Thyroid gland (tissue), 4 donors: ENCODE data around the gene PACRGL. TPM values are rescaled to one million over a fixed set of nuclear protein-coding genes. Genes with fewer than 3 reads are reported as not detected.

Experiments
- DNase-seq, 2 donors: peaks; one replicate each; pipeline ENCODE4 v3.0.0-alpha.2; 2019
- H3K27ac ChIP-seq, 3 donors: fragments of 200-600 bp; sonication (generic); 1 replicate in 2 of 3; 2 replicates in 1 of 3; pipeline ENCODE4 v1.5.1; 2016 to 2019; ENCODE audit warnings: mild to moderate bottlenecking in 1 of 3, moderate library complexity in 1 of 3
- H3K27me3 ChIP-seq: fragments of 200-600 bp; sonication (generic); one replicate; pipeline ENCODE4 v1.5.1; 2019
- H3K36me3 ChIP-seq, 2 donors: fragments of 200-600 bp; sonication (generic); one replicate each; pipeline ENCODE4 v1.5.1; 2016 to 2019
- H3K4me1 ChIP-seq, 2 donors: fragments of 200-600 bp; sonication (generic); one replicate each; pipeline ENCODE4 v1.5.1; 2017 to 2019
- H3K4me3 ChIP-seq, 3 donors: fragments of 200-600 bp; sonication (generic); replicated peaks in 1 of 3; 1 replicate in 2 of 3; 2 replicates in 1 of 3; pipeline ENCODE4 v1.5.1; 2016; ENCODE audit warnings: mild to moderate bottlenecking in 1 of 3
- H3K9me3 ChIP-seq: fragments of 200-600 bp; sonication (generic); one replicate; pipeline ENCODE4 v1.5.1; 2017
- CTCF ChIP-seq, 6 experiments: fragments of 200-600 bp in 3 of 6; fragments of 450-650 bp in 3 of 6; sonication (generic) in 3 of 6; IDR thresholded peaks; one replicate each; pipeline ENCODE4 v1.5.1; 2016 to 2019; ENCODE audit warnings: antibody characterized with exemption in 6 of 6, mild to moderate bottlenecking in 2 of 6, inconsistent platforms in 1 of 6, moderate library complexity in 1 of 6
- POLR2A ChIP-seq, 2 donors: fragments of 450-650 bp; IDR thresholded peaks; one replicate each; pipeline ENCODE4 v1.6.1; 2017; ENCODE audit warnings: antibody characterized with exemption in 2 of 2, mild to moderate bottlenecking in 2 of 2, moderate library complexity in 1 of 2
- WGBS, 2 donors: methylation state at CpG; one replicate each; pipeline ENCODE4 v1.1.5; 2017; 5-methylcytosine and 5-hydroxymethylcytosine counted together
- intact Hi-C: fragments of 100-400 bp; cut with DNase I; formaldehyde crosslinking; loops from one replicate; pipeline ENCODE4 v1.15.1; 2023
- total RNA-seq, 4 donors: library from RNA; depleted of rRNA; stranded (reverse); fragments of >200 nt; gene quantifications; one replicate each; pipeline ENCODE4 v1.2.3, GENCODE V29; 2016

Gene PACRGL
- total RNA-seq, 4 donors from 2014 or later, result 31.1 to 63.2 (median 41.6) TPM

GRCh38 chr4:20678400-20678799 lies 21.9 kb upstream of the PACRGL start:
- Histone ChIP-seq H3K4me1 (no peaks in the 10 kb centered on the region), H3K4me3 (no peak overlapping the region), H3K27ac (no peak overlapping the region), H3K36me3 (no peaks in the 10 kb centered on the region), H3K27me3 (no peaks in the 10 kb centered on the region), H3K9me3 (no peaks in the 10 kb centered on the region)
- WGBS, 2 donors, result 88 to 91% methylated on average over 3 of the region's 3 CpGs
- no peak for DNase-seq
- TF ChIP-seq CTCF (IDR thresholded peaks at IDR 0.05), result no peak
- TF ChIP-seq POLR2A (IDR thresholded peaks at IDR 0.05), result no peak
- intact Hi-C loops, result no loop called here

DNA sequence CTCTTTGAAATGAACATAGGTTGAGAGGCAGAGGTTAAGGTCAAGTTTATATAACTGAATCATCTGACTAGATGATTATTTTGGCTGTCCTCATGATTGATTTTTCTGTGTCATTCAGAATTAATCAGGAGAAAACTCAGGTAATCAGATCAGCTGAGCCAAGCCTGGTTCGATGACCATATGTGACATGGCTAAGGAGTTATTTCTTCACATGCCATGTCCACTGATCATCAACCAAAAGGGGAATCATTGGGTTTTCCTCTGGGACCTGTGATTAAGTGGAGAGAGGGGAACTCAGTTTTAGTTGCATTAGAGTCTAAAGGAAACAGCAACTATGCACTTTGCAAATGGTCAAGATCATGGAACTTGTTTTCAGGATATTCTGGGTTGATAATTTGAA lies 20.3 kb upstream of the PACRGL start:
- intact Hi-C loops, result loop anchor here (10.0 kb wide), 1 partner anchor 255 kb away; no protein-coding TSS in a partner anchor
- H3K36me3 ChIP-seq, result no peaks in the 10 kb centered on the region
- H3K9me3 ChIP-seq, result no peaks in the 10 kb centered on the region
- TF ChIP-seq CTCF (IDR thresholded peaks at IDR 0.05) (no peak), POLR2A (IDR thresholded peaks at IDR 0.05) (no peak)
- H3K4me3 ChIP-seq, result no peak overlapping the region
- DNase-seq, result no peak
- H3K4me1 ChIP-seq, result no peaks in the 10 kb centered on the region
- WGBS, 2 donors, result 70 to 79% methylated on average over 1 of the region's 1 CpG
- H3K27ac ChIP-seq, result no peak overlapping the region
- no peaks in the 10 kb centered on the region for H3K27me3 ChIP-seq

GRCh38 chr4:20680736-20681135 lies 19.5 kb upstream of the PACRGL start:
- Histone ChIP-seq H3K4me3 (no peak overlapping the region), H3K27ac (no peak overlapping the region), H3K4me1 (no peaks in the 10 kb centered on the region), H3K27me3 (no peaks in the 10 kb centered on the region), H3K9me3 (no peaks in the 10 kb centered on the region), H3K36me3 (no peaks in the 10 kb centered on the region)
- intact Hi-C loops, result loop anchor here (10.0 kb wide), 1 partner anchor 256 kb away; no protein-coding TSS in a partner anchor
- no peak for DNase-seq
- TF ChIP-seq POLR2A (IDR thresholded peaks at IDR 0.05), result no peak
- TF ChIP-seq CTCF (IDR thresholded peaks at IDR 0.05), result no peak
- 73 to 76% methylated on average over 1 of the region's 1 CpG for WGBS, 2 donors

GRCh38 chr4:20681271-20681670 lies 19.0 kb upstream of the PACRGL start:
- WGBS, 2 donors, result 87% methylated on average over 1 of the region's 1 CpG
- intact Hi-C loops, result loop anchor here (10.0 kb wide), 1 partner anchor 256 kb away; no protein-coding TSS in a partner anchor
- Histone ChIP-seq H3K4me1 (no peaks in the 10 kb centered on the region), H3K4me3 (no peak overlapping the region), H3K9me3 (no peaks in the 10 kb centered on the region), H3K27ac (no peak overlapping the region), H3K27me3 (no peaks in the 10 kb centered on the region), H3K36me3 (no peaks in the 10 kb centered on the region)
- TF ChIP-seq CTCF (IDR thresholded peaks at IDR 0.05) (no peak), POLR2A (IDR thresholded peaks at IDR 0.05) (no peak)
- no peak for DNase-seq

DNA sequence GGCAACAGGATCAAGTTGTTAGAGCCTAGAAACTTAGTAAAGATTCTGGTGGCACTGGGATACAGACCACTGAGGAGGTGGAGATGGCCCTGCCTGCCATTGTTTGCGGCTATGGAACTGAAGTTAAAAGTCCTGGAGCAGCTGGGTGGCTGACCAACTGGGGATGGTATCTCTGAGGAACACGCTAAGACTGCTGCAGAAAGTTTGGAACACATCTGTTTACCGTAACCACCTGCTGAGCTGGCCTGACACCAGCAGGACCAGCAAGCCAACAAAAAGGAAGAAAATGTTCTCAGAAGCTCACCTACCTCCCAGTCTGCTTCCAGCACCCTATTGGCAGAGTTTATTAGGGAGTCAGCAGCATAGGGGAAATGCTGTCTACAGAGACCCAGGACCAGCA lies 17.4 kb upstream of the PACRGL start:
- no peak overlapping the region for H3K4me3 ChIP-seq
- H3K4me1 ChIP-seq, result no peaks in the 10 kb centered on the region
- WGBS, 2 donors, result 85 to 88% methylated on average over 3 of the region's 3 CpGs
- intact Hi-C loops, result loop anchor here (10.0 kb wide), 1 partner anchor 258 kb away; no protein-coding TSS in a partner anchor
- TF ChIP-seq POLR2A (IDR thresholded peaks at IDR 0.05) (no peak), CTCF (IDR thresholded peaks at IDR 0.05) (no peak)
- H3K36me3 ChIP-seq, result no peaks in the 10 kb centered on the region
- H3K27me3 ChIP-seq, result no peaks in the 10 kb centered on the region
- no peak for DNase-seq
- no peak overlapping the region for H3K27ac ChIP-seq
- no peaks in the 10 kb centered on the region for H3K9me3 ChIP-seq
